CD4-positive, alpha-beta T cell (primary cell): ENCODE results near the gene SORCS2. TPM values are rescaled to one million over a fixed set of nuclear protein-coding genes. Genes with fewer than 3 reads are reported as not detected.

Source experiments
- ATAC-seq: fragments of 200-7000 bp; cut with Tn5 transposase; one replicate; pipeline ENCODE4 v1.10.0; 2022; ENCODE audit warnings: mild to moderate bottlenecking; ENCODE audit not compliant: poor library complexity
- CTCF ChIA-PET: fragments of 350-600 bp; sonication (Branson Sonifier 250); formaldehyde crosslinking; loops from one replicate; lab custom pipeline; 2021; ENCODE audit warnings: antibody characterized with exemption, inconsistent platforms; lab: Charles Lee
- POLR2A ChIA-PET: fragments of 350-600 bp; sonication (Branson Sonifier 250); formaldehyde crosslinking; loops from one replicate; lab custom pipeline; 2021; ENCODE audit warnings: antibody characterized with exemption, inconsistent platforms; lab: Charles Lee
- DNase-seq, 14 experiments: peaks; one replicate each; pipeline ENCODE4 v3.0.0-alpha.2; 2013 to 2020; ENCODE audit warnings: mixed read lengths in 2 of 14
- H3K27ac ChIP-seq, 2 donors: one replicate each; pipeline versions ENCODE4 v1.5.1 to v1.7.0; 2013; ENCODE audit warnings: low read length in 2 of 2, low read depth in 1 of 2, mild to moderate bottlenecking in 1 of 2
- H3K27me3 ChIP-seq, 2 experiments: 1 replicate in 1 of 2; 2 replicates in 1 of 2; pipeline versions ENCODE4 v1.6.1 to v1.7.0; 2013; ENCODE audit warnings: low read length in 2 of 2, control low read depth in 1 of 2, mild to moderate bottlenecking in 1 of 2, moderate library complexity in 1 of 2; ENCODE audit not compliant: insufficient read depth in 2 of 2, control insufficient read depth in 1 of 2
- H3K36me3 ChIP-seq: one replicate; pipeline ENCODE4 v1.6.1; 2013; ENCODE audit warnings: low read length, control low read depth; ENCODE audit not compliant: insufficient read depth
- H3K4me1 ChIP-seq: one replicate; pipeline ENCODE4 v1.6.1; 2013; ENCODE audit warnings: low read length, control low read depth; ENCODE audit not compliant: insufficient read depth
- H3K4me3 ChIP-seq: one replicate; pipeline ENCODE4 v1.5.1; 2013; ENCODE audit warnings: mild to moderate bottlenecking, low read length, moderate library complexity
- H3K9me3 ChIP-seq, 2 experiments: 1 replicate in 1 of 2; 2 replicates in 1 of 2; pipeline versions ENCODE4 v1.6.1 to v1.7.0; 2013; ENCODE audit warnings: low read length in 2 of 2, mild to moderate bottlenecking in 2 of 2, control low read depth in 1 of 2, moderate library complexity in 1 of 2; ENCODE audit not compliant: control insufficient read depth in 1 of 2, insufficient read depth in 1 of 2
- H3K27ac Mint-ChIP-seq: one replicate; pipeline ENCODE4 v1.8.0; 2020; ENCODE audit warnings: mixed read lengths
- H3K27me3 Mint-ChIP-seq: one replicate; pipeline ENCODE4 v1.8.0; 2021; ENCODE audit warnings: mixed read lengths
- H3K36me3 Mint-ChIP-seq: one replicate; pipeline ENCODE4 v1.8.0; 2021; ENCODE audit warnings: low read depth, mixed read lengths
- H3K4me1 Mint-ChIP-seq: one replicate; pipeline ENCODE4 v1.8.0; 2021; ENCODE audit warnings: low read depth, mixed read lengths
- H3K4me3 Mint-ChIP-seq: one replicate; pipeline ENCODE4 v1.8.0; 2020; ENCODE audit warnings: mild to moderate bottlenecking, mixed read lengths
- H3K9me3 Mint-ChIP-seq: one replicate; pipeline ENCODE4 v1.8.0; 2020; ENCODE audit warnings: mixed read lengths
- CTCF ChIP-seq: fragments of 200-600 bp; IDR thresholded peaks from one replicate; pipeline ENCODE4 v1.8.0; 2022; ENCODE audit warnings: antibody characterized with exemption, mild to moderate bottlenecking
- intact Hi-C, 2 experiments: fragments of 100-400 bp; cut with DNase I in 1 of 2; cut with micrococcal nuclease in 1 of 2; formaldehyde crosslinking; loops; one replicate each; pipeline versions ENCODE4 v1.15.1 to v1.9.0; 2023 to 2025; cut with DNase I, micrococcal nuclease
- total RNA-seq, 174 experiments: library from RNA in 2 of 174; stranded (reverse) in 2 of 174; gene quantifications; one replicate each; pipeline ENCODE4 v1.2.3 and lab custom pipeline; 2021 to 2026

The SORCS2 gene
- total RNA-seq, 2 experiments from 2014 or later: not detected

- Mint-ChIP-seq H3K4me1 (no peaks in the 10 kb centered on the region), H3K27me3 (peaks cover 13% of the 10 kb centered on the region), H3K4me3 (no peak overlapping the region), H3K36me3 (no peaks in the 10 kb centered on the region), H3K9me3 (no peaks in the 10 kb centered on the region), H3K27ac (no peak overlapping the region)
- no peak for ATAC-seq
- POLR2A ChIA-PET: no interaction called here
- no peak overlapping the region for H3K4me3 ChIP-seq
- no peak for TF ChIP-seq CTCF
- peaks cover 0 to 4% of the 10 kb centered on the region in 2 experiments for H3K27me3 ChIP-seq
- no peak for DNase-seq
- no peak overlapping the region for H3K27ac ChIP-seq
- CTCF ChIA-PET: no interaction called here
- peaks cover 0 to 16% of the 10 kb centered on the region in 2 experiments for H3K9me3 ChIP-seq
- intact Hi-C loops: no loop called here
- H3K4me1 ChIP-seq: no peaks in the 10 kb centered on the region
- H3K36me3 ChIP-seq: no peaks in the 10 kb centered on the region
These were observed 276.7 kb downstream of the SORCS2 start for GRCh38 chr4:7469023-7469422.

- no peaks in the 10 kb centered on the region for H3K36me3 Mint-ChIP-seq
- DNase-seq (no peak), ATAC-seq (no peak)
- H3K9me3 Mint-ChIP-seq: no peaks in the 10 kb centered on the region
- Histone ChIP-seq H3K4me1 (no peaks in the 10 kb centered on the region), H3K9me3 (peaks cover 0 to 16% of the 10 kb centered on the region in 2 experiments), H3K4me3 (no peak overlapping the region), H3K36me3 (no peaks in the 10 kb centered on the region), H3K27me3 (peaks cover 0 to 4% of the 10 kb centered on the region in 2 experiments), H3K27ac (no peak overlapping the region)
- intact Hi-C loops: no loop called here
- CTCF ChIA-PET: no interaction called here
- TF ChIP-seq CTCF: no peak
- POLR2A ChIA-PET: no interaction called here
- peaks cover 13% of the 10 kb centered on the region for H3K27me3 Mint-ChIP-seq
- H3K4me3 Mint-ChIP-seq: no peak overlapping the region
- H3K4me1 Mint-ChIP-seq: no peaks in the 10 kb centered on the region
- H3K27ac Mint-ChIP-seq: no peak overlapping the region
These were observed 277.8 kb downstream of the SORCS2 start for GRCh38 chr4:7470111-7470510.

DNA sequence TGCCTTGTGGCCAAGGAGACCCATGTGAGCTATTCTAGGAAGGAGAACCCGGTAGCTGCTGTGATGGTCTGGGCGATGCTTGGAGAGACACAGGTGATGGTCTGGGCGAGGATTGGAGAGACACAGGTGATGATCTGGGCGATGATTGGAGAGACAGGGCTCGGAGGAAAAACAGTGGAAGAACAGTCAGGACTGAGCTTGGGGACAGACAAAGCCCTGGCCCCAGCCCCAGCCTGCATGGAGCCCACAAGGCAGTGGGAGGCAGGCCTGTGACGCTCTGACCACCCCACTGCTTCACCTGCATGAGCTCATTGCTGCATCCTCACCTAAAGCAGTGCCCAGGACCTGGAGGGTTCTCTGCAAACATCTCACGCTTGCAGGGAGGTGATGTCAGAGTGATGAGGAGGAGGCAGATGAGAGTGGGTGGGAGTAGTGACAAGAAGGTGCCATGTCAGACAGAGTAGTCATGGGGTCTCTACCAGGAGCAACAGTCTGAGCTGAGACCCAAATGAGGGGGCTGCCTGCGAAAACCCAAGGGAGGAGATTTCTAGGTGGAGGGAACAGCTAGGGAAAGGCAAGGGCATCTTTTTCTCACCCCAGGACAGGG lies 278.3 kb downstream of the SORCS2 start:
- no peaks in the 10 kb centered on the region for H3K36me3 ChIP-seq
- H3K4me1 Mint-ChIP-seq: no peaks in the 10 kb centered on the region
- intact Hi-C loops: no loop called here
- no peaks in the 10 kb centered on the region for H3K36me3 Mint-ChIP-seq
- CTCF ChIA-PET: no interaction called here
- H3K27ac ChIP-seq: no peak overlapping the region
- peaks cover 0 to 16% of the 10 kb centered on the region in 2 experiments for H3K9me3 ChIP-seq
- H3K9me3 Mint-ChIP-seq: no peaks in the 10 kb centered on the region
- peaks cover 13% of the 10 kb centered on the region for H3K27me3 Mint-ChIP-seq
- peaks cover 0 to 4% of the 10 kb centered on the region in 2 experiments for H3K27me3 ChIP-seq
- H3K27ac Mint-ChIP-seq: no peak overlapping the region
- H3K4me3 Mint-ChIP-seq: no peak overlapping the region
- DNase-seq (no peak), ATAC-seq (no peak)
- POLR2A ChIA-PET: no interaction called here
- H3K4me3 ChIP-seq: no peak overlapping the region
- no peak for TF ChIP-seq CTCF
- H3K4me1 ChIP-seq: no peaks in the 10 kb centered on the region
